Activated CD8-positive, alpha-beta T cell treated with anti-CD3 and anti-CD28 coated beads for 36 hours (primary cell): Measurements from ENCODE around the gene MYO1D. TPM values are rescaled to one million over a fixed set of nuclear protein-coding genes. Genes with fewer than 3 reads are reported as not detected.

Experiments used
- ATAC-seq: fragments of 200-7000 bp; cut with Tn5 transposase; one replicate; pipeline ENCODE4 v1.10.0; 2021; ENCODE audit warnings: mild to moderate bottlenecking, moderate library complexity
- CTCF ChIA-PET: fragments of 350-600 bp; sonication (Branson Sonifier 250); formaldehyde crosslinking; loops from one replicate; lab custom pipeline; 2021; ENCODE audit warnings: antibody characterized with exemption; lab: Charles Lee
- POLR2A ChIA-PET: fragments of 350-600 bp; sonication (Branson Sonifier 250); formaldehyde crosslinking; loops from one replicate; lab custom pipeline; 2021; ENCODE audit warnings: antibody characterized with exemption; lab: Charles Lee
- DNase-seq: peaks from one replicate; pipeline ENCODE4 v3.0.0-alpha.2; 2020
- H3K27ac Mint-ChIP-seq: one replicate; pipeline ENCODE4 v1.8.0; 2021; ENCODE audit warnings: mild to moderate bottlenecking, mixed read lengths
- H3K27me3 Mint-ChIP-seq: one replicate; pipeline ENCODE4 v1.8.0; 2021; ENCODE audit warnings: mixed read lengths
- H3K36me3 Mint-ChIP-seq: one replicate; pipeline ENCODE4 v1.8.0; 2021; ENCODE audit warnings: low read depth, mixed read lengths
- H3K4me1 Mint-ChIP-seq: one replicate; pipeline ENCODE4 v1.8.0; 2021; ENCODE audit warnings: low read depth, mixed read lengths
- H3K4me3 Mint-ChIP-seq: one replicate; pipeline ENCODE4 v1.8.0; 2021; ENCODE audit warnings: mild to moderate bottlenecking, moderate library complexity, mixed read lengths
- H3K9me3 Mint-ChIP-seq: one replicate; pipeline ENCODE4 v1.8.0; 2021; ENCODE audit warnings: mixed read lengths
- intact Hi-C: fragments of 100-400 bp; cut with micrococcal nuclease; formaldehyde crosslinking; loops from one replicate; pipeline ENCODE4 v1.10.0; 2022
- total RNA-seq, 2 experiments: library from RNA; stranded (reverse); gene quantifications; one replicate each; pipeline ENCODE4 v1.2.3, GENCODE V29; 2021
- TF ChIP-seq, protein P1 (sequence below): fragments of 200-600 bp; IDR thresholded peaks from one replicate; pipeline ENCODE4 v1.8.0; 2022; ENCODE audit warnings: antibody characterized with exemption, mild to moderate bottlenecking

The MYO1D gene
- total RNA-seq, 2 experiments from 2014 or later: 8.3 to 9.2 TPM

DNA sequence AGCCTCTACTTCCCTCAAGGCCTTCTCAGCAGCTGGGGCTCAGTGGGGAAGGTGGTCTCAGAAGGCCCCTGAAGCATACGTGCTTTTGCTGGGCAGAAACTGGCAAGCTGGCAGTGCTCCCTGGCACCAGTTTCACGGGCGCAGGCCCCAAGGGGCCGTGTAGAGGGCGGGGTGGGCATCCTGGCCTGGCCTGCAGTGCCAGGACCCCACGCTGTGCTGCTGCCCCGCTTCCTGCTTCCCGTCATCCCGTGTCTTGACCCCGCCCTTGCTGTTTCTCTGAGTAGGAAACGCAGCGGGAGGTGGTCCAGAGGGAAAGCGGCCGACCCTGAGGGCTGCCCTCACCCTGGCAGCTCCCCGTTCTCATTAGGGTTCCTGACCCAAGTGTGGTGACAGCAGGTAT, 383.4 kb downstream of the MYO1D start:
- POLR2A ChIA-PET: interaction anchor here (0.7 to 1.0 kb wide), 2 partner anchors 32 to 52 kb away, joined by 3 to 4 read pairs; no protein-coding TSS in a partner anchor
- TF ChIP-seq, protein P1, sequence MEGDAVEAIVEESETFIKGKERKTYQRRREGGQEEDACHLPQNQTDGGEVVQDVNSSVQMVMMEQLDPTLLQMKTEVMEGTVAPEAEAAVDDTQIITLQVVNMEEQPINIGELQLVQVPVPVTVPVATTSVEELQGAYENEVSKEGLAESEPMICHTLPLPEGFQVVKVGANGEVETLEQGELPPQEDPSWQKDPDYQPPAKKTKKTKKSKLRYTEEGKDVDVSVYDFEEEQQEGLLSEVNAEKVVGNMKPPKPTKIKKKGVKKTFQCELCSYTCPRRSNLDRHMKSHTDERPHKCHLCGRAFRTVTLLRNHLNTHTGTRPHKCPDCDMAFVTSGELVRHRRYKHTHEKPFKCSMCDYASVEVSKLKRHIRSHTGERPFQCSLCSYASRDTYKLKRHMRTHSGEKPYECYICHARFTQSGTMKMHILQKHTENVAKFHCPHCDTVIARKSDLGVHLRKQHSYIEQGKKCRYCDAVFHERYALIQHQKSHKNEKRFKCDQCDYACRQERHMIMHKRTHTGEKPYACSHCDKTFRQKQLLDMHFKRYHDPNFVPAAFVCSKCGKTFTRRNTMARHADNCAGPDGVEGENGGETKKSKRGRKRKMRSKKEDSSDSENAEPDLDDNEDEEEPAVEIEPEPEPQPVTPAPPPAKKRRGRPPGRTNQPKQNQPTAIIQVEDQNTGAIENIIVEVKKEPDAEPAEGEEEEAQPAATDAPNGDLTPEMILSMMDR: no peak
- Mint-ChIP-seq H3K9me3 (no peaks in the 10 kb centered on the region), H3K4me3 (no peak overlapping the region), H3K36me3 (peaks cover 19% of the 10 kb centered on the region), H3K4me1 (peaks cover 57% of the 10 kb centered on the region), H3K27me3 (no peaks in the 10 kb centered on the region), H3K27ac (no peak overlapping the region)
- intact Hi-C loops: no loop called here
- ATAC-seq (no peak), DNase-seq (no peak)
- CTCF ChIA-PET: interaction anchor here (1.7 kb wide), 1 partner anchor 10 kb away, joined by 4 read pairs; no protein-coding TSS in a partner anchor

DNA sequence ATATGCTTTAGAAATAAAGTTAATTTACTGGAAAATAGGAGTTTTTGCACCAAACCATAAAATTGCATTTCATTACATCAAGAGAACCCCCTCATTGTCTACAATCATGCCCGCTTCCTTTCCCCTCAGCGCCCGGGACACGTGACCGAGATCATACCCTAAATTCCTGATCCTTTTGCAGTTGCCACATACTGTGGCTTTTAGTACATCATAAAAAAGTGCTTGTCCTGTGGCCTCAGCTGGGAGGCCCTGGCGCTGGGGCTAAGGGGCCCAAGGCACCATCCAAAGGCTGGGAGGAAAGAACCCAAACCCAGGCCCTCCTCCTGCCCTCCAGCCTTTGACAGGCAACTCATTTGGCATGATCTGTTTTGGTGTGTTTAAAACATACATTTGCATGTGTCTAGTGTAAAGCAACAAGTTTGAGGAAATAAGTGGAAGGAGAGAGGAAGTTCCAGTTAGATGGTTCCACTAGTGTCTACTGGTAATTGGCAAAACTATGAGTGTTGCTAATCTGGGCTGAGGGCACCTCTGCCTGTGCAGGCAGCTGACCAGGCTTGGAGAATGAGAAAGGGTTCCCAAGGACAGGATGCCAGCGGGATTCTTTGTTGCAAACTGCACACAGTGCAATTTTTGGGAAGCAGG, 384.2 kb downstream of the MYO1D start:
- POLR2A ChIA-PET: interaction anchor here (0.7 to 2.1 kb wide), 5 partner anchors 11 to 53 kb away, joined by 4 to 11 read pairs (median 9); partner anchors contain the start of gene PSMD11

DNA sequence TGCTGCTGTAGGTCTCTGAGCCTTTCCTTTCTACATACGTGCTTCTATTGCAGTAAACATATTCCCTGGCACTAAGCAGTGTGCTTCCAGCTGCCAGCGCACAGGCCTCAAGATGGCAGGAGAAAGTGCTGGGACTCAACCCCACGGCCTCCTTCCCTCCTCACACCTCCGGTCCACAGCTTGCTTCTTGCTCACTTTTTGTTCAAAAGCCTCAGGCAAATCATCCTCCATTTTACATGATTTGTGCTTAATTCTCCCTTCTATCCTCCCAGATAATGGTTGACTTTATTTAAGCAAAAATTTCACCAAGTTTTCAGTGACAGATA, 384.7 kb downstream of the MYO1D start:
- H3K4me3 Mint-ChIP-seq: peak overlapping the region; percentile 95
- ChIA-PET CTCF (interaction anchor here (1.6 to 4.1 kb wide), 4 partner anchors 8 to 48 kb away, joined by 4 to 28 read pairs (median 6); partner anchors contain the start of gene PSMD11), POLR2A (interaction anchor here (0.8 to 2.5 kb wide), 8 partner anchors 12 to 48 kb away, joined by 3 to 11 read pairs (median 7); partner anchors contain the start of gene PSMD11)
- peak overlapping the region; percentile 82 for H3K27ac Mint-ChIP-seq
- DNase-seq (no peak), ATAC-seq (no peak)
- no peaks in the 10 kb centered on the region for H3K9me3 Mint-ChIP-seq
- no peaks in the 10 kb centered on the region for H3K27me3 Mint-ChIP-seq
- intact Hi-C loops: no loop called here
- peaks cover 30% of the 10 kb centered on the region for H3K36me3 Mint-ChIP-seq
- TF ChIP-seq, protein P1: no peak
- H3K4me1 Mint-ChIP-seq: peaks cover 67% of the 10 kb centered on the region

More for the DNA sequence above, 384.2 kb downstream of the MYO1D start:
- TF ChIP-seq, protein P1: no peak
- no peak for ATAC-seq
- intact Hi-C loops: no loop called here
- no peak overlapping the region for H3K4me3 Mint-ChIP-seq
- no peak for DNase-seq
- CTCF ChIA-PET: interaction anchor here (1.7 to 4.1 kb wide), 3 partner anchors 9 to 30 kb away, joined by 4 to 28 read pairs (median 5); no protein-coding TSS in a partner anchor
- H3K27ac Mint-ChIP-seq: peak overlapping the region; percentile 66
- H3K27me3 Mint-ChIP-seq: no peaks in the 10 kb centered on the region
- H3K9me3 Mint-ChIP-seq: no peaks in the 10 kb centered on the region
- peaks cover 64% of the 10 kb centered on the region for H3K4me1 Mint-ChIP-seq
- H3K36me3 Mint-ChIP-seq: peaks cover 27% of the 10 kb centered on the region

DNA sequence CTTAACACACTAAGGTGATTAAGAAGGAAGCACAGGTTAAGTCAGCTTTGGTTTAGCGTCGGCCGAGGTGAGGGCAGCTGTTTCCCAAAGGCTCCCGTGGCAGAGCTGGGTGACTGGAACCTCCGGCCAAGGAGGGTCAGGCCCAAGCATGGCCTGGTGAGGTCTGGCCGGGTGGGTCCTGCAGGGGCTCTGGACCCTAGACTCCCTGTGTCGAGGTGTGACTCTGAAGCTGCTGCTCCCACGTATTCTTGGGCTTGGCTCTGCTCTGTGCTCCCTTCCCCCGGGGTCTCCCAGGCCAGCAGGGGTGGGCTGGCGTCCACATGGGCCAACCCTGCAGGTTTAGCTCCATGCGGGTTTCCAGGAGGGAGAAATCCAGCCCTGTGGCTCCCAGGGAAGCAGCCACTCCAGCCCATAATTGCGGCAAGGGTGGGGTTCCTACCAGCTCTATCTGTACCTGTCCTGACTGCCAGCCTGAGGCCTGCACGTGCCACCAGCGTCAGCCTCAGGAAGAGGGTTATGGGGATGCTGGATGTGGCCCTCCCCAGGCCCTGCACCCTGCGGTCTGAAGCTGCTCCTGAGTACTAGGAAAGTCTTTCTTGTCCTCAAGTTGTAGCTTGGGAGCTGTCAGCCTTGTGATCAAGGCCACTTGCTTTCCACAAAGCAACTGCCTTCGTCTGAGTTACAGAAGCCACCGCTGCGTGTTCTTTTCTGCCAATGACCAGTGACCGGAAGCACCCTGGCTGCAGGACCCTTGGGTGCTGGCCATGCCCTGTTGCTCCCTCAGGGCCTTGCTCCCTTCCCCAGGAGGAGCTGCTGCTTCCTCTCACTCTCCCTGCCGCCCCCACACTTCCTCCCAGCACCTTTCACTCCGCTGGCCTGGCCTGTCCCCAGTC, 385.3 kb downstream of the MYO1D start:
- peak overlapping the region; percentile 95 for H3K4me3 Mint-ChIP-seq
- ATAC-seq: peak; percentile 53
- H3K27ac Mint-ChIP-seq: peak overlapping the region; percentile 82
- H3K4me1 Mint-ChIP-seq: peaks cover 67% of the 10 kb centered on the region
- DNase-seq: peak; percentile 74
- ChIA-PET CTCF (interaction anchor here (1.1 to 4.1 kb wide), 6 partner anchors 8 to 47 kb away, joined by 3 to 28 read pairs (median 4); partner anchors contain the start of gene PSMD11), POLR2A (interaction anchor here (0.8 to 2.5 kb wide), 8 partner anchors 12 to 48 kb away, joined by 3 to 11 read pairs (median 7); partner anchors contain the start of gene PSMD11)
- H3K9me3 Mint-ChIP-seq: no peaks in the 10 kb centered on the region
- TF ChIP-seq, protein P1: no peak
- intact Hi-C loops: no loop called here
- no peaks in the 10 kb centered on the region for H3K27me3 Mint-ChIP-seq
- peaks cover 30% of the 10 kb centered on the region for H3K36me3 Mint-ChIP-seq
